ENCODE data around the gene SPHK2.
A peak's percentile ranks its signal among the peaks of the same experiment; 100 is the strongest.
"Not testable (repeated sequence)": the region's sequence is repeated elsewhere in the genome, so short reads cannot be mapped to it uniquely, and the experiment has no call there.

SPHK2 gene

DNA sequence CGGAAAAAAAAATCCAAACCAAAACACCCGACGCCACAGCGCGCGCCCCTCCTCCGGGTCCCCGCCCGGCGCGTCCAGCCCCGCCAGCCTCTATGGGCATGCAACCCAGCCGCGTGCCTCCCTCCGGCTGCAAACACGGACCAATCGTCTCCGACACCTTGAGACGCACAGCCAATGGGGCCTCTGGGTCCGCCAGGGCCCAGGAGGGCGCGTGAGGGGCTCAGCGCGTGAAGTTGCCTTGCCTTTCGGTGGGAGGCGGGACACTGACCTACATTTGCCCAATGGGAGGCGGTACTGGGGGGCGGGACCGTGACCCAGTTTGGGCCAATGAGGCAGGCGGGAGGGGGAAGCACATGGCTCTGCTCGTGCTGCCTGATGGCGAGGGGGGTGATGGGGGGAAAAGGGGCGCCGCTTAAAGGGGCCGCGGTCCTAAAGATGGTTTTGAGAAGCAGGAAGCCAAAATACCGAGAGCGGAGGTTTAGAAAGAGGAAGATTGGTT, 18.2 kb downstream of the SPHK2 start:
- peak; percentile 99 for DNase-seq (ENCODE audit: low read depth)

DNA sequence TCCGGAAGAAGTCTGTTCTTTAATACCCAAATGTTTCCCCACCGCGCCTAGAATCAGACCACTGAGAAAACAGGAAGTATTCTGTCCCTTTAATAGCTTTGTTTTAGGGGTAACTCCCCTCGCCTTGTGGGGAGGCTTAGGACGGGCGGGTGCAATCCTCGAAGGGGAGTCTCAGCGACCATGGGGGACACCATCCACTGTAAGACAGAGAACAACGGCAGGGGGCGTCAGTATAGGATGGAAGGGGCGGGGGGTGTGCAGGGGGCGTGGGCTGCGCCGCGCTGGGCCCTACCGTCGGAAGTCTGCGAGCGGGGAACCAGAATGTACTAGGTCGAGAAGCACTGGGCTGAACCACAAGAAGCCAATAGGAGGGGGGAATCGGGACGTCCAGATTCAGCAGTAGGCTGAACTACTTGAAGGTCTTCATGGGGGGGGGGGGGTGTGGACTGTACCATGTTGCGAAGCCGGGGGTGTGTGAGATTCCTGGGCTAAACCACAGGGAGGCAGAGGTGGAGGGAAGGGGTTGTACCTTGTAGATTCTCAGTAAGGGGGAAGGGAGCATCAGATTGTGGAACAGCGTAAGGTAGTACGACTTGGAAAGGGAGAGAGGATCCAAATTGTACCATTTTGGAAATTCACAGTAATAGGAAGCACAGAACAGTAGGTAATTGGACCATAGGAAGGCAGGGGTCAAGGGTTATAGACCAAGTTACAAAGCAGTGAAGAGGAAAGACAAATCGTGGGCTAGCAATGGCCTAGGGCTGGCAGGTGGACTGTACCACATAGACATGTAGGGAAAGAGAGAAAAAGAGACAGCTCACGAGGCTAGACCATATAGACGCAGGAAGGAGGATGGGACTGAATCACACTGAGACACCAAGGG, 18.9 kb downstream of the SPHK2 start:
- DNase-seq (ENCODE audit: low read depth) = peak; percentile 94

DNA sequence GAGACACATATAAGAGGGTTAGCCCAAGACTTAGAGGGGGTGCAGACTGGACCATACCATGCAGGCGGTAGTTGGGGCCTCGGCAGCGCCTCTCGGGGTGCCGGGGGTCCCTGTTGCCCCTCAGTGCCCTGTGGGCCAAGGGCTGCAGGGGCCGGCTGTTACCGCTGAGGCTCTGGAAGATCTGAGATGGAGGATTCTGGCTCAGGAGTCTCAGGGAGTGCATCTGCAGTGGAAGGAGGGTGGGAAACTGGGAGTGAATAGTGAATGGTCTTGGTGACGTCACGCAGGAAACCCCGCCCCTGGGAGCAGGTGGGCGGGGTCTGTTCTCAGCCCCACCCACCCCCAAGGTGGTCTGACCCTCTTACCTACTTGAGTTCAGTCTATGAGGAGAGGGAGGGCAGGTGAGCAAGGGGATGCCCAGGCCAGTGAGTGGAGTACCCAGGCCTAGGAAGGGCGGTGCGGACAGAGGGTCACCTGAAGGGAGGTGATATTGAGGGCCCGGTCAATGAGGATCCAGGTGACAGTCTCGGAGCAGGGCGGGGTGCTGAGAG, 19.6 kb downstream of the SPHK2 start:
- DNase-seq (ENCODE audit: low read depth) = no peak

DNA sequence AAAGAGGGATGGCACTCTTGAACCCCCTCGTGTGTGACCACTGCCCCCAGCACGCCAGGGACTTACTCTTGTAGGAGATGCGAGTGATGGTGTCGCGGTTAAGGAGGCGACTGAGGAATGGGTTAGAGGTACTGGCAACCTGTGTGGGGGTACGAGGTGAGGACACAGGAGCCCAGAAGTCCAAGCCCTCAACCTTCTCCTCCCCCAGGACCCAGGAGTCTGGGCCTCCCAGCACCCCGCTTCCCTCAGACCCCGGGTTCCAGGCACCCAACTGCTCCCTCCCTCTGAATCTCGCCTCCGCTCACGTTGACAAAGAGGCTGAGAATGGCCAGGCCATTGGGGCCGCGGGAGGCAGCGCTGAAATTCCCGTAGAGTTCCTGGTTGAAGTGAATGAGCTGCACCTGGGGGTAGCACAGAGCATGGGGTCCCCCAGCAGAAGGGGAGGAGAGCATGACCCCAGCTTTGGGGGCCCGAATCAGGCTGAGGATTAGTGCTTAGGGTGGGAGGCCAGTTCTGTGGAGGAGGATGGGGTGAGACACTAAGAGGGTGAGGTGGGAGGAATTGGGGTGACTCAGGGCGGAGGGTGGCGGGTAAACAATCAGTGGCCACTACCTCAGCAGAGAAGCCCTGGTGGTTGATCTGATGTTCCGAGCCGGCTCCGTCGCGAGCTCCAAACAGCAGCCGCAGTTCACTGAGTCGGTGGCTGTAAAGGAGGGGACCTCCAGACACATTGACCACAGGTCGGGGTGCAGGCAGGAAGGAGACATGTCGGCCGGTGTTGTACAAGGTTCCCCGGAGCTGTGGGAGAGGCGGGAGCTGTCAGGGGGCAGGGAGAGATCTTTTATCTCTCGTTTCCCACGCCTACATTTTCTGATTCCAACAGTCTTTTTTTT, 20.4 kb downstream of the SPHK2 start:
- DNase-seq (ENCODE audit: low read depth) = no peak

DNA sequence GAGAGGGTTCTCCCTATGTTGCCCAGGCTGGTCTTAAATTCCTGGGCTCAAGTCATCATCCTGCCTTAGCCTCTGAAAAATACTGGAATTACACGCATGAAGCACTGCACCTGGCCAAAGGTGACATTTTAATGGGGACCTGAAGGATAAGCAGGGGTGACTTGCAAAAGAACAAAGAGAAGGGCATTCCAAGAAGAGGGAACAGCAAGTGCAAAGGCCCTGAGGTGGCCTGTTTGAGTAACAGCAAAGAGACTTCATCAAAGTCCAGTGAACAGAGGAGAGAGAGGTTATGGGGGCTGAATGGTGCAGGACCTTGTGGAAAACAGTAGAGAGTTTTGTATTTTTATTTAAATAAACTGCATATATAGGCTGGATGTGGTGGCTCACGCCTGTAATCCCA, 22.5 kb downstream of the SPHK2 start:
- DNase-seq (ENCODE audit: low read depth) = no peak

DNA sequence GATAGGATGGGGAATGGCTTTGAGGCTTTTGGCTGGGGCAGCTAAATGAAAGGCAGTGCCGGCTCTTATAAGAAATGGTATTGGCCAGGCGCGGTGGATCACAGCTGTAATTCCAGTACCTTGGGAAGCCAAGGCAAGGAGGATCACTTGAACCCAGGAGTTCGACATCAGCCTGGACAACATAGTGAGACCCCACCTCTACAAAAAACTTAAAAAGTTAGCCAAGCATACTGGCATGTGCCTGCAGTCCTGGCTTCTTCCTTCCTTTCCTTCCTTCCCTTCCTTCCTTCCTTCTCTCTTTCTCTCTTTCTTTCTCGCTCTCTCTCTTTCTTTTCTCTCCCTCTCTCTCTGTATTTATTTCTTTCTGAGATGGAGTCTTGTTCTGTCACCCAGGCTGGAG, 23.6 kb downstream of the SPHK2 start:
- no peak for DNase-seq (ENCODE audit: low read depth)

DNA sequence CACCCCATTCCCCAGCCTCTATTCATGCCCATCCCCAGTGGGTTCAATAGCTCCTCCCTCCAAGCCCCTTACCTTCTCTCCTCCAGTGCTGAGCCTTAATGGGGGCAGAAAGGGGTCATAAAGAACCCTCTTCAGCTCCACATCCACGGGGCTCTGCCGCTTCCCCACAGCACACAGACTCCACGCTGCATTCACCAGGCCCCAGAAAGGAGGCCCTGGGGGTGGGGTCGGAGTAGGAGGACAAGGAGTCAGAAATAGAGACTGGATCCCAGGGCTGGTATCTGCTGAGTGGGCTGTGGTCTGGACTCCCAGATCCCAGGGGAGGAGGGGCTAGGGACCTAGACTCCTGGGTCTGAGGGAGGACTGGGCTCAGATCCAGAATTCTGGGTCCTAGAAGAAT, 25.0 kb downstream of the SPHK2 start:
- no peak for DNase-seq (ENCODE audit: low read depth)

DNA sequence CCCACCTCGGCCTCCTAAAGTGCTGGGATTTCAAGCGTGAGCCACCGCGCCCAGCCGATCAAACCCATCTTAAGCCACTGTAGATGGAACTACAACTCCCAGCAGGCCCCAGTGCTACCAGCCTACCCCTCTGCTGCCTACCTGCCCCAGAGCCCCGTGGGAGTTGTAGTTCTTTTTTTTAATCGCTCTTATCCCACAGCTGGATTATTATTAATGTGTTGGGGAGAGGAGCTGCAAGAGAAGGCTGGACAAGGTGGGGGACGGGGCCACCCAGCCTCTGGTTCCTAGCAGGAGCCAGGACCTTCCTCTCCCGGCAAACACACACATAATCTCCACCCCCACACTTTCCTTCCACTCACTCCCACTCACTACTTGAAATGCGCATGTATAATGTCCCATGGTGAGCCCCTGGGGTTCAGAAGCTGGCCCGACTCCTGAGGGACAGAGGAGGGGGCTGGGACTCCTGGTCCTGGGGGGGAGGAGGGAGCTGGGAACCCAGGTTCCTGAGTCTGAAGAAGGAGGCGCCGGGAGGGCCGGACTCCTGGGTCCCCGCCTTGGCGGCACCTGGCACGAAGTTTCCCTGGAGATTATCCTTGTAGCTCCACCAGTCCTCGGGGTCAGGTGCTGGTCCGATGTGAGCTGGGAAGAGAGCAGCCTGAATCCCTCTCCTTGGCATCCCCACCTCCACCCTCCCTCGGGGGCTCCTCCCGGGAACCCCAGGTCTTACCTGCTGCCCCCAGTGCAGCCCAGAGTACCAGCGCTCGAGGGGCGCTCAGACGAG, 25.7 kb downstream of the SPHK2 start:
- peak; percentile 78 for DNase-seq (ENCODE audit: low read depth)

DNA sequence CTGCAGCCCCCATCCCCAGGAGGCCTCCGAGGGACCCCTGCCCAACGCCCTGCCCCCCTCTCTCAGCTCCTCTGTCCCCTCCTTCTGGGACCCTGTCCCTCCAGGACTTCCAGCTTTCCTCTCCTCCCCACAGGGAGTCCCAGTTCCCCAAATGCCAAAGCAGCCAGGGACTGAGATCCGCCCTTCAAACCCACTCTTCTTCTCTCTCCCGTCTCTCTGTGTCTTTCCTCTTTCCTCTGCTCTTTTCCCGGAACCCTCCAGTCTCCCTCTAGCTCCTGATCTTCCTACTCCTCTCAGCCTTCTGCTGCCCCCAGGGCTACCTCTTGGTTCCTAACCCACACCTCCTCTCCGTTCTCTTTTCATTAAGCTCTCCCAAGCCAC, 26.3 kb downstream of the SPHK2 start:
- DNase-seq (ENCODE audit: low read depth) = peak; percentile 32

DNA sequence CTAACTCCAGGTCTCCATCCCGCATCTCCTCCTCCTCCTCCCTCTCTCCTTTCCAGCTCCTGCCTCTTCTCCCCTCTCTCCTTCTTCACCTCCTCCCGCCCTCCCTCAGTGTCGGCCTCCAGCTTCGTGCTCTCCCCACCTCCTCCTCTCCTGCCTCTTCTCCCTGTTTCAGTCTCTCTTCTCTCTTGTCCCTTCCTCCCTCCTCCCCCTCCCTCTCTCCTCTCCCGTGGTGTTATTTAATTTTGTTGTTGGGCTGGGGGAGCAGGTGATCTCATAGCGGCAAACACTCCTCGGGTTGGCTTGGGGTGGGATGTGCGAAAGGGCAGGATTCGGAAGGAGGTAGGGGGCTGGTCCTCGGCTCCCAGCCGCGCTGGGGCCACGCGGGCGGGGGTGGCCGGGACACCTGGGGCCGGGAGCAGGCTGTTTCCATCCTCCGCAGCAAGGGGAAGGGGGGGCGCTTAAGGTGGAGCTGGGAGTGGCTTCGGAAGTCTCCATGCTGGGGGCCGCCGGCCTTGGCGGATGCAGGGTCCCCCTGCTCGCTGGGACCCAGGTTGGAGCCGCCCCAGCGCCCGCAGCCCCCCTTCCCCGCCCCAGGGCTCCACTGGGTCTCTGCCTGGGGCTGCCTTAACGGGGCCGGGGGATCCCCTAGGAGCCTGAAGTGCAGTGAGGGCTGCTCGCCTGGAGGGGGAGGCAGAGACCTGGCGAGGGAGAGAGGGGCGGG, 26.9 kb downstream of the SPHK2 start, which contains the start of gene CA11:
Gene CA11 (minus strand): TSS at position 187 of the 721 bp plus-strand sequence. CDS start 555 bp downstream, outside the sequence.
- peak; percentile 84 for DNase-seq (ENCODE audit: low read depth)

DNA sequence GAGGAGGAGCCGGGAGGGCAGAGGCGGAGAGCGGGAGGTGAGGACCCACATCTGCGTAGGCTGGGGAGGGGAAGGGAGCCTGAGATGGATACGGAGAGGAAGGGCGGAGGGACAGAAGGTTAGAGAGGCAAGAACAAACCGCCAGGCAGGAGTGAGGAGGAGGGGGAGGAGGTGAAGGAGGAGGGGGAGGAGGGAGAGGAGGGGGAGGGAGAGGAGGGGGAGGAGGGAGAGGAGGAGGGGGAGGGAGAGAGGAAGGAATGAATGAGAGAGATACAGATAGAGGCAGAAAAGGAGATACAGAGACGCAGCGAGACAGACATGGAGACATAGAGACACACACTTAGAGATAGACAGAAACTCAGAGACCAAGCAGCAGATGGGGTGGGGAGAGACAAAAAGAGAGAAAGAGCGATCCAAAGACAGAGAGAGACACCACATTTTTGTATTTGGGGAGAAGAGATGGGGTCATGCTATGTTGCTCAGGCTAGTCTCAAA, 27.5 kb downstream of the SPHK2 start:
- DNase-seq (ENCODE audit: low read depth) = no peak

DNA sequence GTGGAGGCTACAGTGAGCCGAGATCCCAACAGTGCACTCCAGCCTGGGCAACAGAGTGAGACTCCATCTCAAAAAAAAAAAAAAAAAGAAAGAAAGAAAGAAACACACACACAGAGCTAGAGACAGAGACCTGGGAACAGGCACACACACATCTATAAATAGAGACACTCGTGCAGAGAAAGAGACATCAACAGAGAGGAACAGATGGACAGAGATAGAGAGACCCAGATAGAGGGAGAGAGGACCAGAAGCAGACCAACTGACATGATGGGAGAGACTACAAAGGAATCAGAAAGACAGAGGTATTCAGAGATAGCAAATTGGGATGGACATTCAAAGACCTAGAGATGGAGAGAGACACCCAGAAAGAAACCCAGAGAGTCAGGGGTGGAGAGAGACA, 28.8 kb downstream of the SPHK2 start:
- no peak for DNase-seq (ENCODE audit: low read depth)

DNA sequence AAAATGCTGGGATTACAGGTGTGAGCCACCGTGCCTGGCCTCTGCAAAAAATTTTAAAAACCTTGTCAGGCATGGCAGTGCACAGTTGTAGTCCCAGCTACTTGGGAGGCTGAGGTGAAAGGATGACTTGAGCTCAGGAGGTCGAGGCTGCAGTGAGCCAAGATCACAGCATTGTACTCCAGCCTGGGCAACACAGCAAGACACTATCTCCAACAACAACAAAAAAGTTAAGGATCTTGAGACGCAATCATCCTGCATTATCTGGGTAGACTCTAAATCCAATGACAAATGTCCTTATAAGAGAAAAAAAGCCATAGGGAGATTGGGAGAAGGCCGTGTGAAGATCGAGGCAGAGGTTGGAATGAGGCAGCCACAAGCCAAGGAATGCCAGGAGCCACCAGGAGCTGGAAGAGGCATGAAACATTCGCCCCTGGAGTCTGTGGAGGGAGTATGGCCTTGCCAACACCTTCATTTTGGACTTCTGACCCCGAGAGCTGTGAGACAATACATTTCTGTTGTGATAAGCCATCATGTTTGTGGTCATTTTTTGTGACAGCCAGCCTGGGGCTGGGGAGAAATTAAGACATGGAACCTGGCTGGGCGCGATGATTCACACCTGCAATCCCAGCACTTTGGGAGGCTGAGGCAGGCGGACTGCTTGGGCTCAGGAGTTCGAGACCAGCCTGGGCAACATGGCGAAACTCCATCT, 31.8 kb downstream of the SPHK2 start:
- DNase-seq (ENCODE audit: low read depth) = no peak

DNA sequence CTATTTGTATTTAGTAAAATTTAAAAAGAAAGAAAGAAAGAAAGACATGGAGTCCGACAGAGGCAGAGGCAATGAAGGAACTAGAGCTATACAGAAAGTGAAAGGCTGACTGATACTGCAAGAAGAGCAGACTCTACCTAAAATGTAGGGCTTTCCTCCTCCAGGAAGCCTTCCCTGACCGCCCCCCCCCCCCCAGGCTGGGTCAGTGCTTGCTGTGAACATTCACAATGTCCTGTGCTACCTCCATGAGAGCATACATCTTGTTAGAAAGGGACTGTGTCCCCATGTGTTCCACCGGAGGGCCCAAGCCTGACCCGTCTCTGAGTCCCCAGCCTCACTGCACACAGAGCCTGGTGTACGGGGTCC, 32.4 kb downstream of the SPHK2 start:
- no peak for DNase-seq (ENCODE audit: low read depth)

DNA sequence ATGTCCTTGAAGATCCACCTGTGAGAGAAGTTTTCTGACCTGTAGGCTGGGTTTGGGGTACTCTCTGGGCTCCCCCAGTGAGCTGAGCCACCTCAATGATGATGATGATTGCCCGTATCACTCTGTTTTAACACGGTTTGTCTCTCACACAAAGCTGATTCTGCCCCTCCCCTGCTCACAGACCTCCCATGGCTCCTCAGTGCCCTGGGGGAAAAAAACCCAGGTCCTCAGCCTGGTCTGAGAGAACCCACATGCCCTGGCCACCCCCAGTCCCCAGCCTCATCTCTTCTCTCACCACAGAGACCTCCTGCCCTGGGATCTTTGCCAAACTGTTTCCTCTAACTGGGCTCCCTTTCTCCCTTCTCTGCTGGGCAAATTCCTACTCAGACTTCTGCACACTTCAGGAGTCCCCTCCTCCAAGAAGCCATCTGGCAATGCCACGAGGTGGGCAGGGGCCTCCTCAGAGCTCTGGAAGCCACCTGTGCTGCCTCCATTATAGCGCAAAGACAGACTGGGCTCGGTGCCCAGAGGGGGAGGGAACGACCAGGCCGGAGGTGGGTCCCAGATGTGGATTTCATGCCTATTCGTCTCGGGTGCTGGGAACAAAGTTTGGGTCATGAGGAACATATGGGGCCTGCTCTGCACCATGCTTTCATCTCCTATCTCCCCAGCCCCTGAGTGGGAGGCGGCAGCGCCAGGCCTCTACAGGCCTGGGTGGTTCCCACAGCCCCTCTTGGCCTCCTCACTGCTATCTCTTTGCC, 35.2 kb downstream of the SPHK2 start:
- DNase-seq (ENCODE audit: low read depth) = no peak

DNA sequence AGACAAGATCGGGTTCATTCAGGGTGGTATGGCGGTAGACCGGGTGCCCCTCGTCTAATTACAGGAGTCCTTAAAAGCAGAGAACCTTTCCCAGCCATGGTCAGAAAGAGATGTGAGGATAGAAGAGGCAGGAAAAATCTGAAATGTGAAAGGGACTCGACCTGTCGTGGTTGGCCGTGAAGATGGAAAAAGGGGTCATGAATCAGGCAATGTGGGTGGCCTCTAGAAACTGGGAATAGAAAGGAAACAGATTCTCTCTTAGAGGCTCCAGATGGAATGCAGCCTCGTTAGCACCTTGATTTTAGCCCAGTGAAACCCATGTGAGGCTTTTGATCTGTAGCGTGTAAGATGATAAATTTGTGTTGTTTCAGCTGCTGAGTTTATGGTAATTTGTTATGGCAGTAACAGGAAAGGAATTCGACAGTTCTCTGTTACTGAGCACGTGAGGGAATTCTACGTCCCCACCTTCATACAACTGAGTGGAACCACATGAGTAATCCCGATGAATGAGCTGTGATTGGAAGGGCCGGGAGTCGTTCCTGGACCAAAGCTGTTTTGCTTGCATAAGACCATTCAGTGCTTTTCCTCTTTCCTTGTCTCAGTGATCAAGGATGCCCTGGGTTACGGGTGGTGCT, 37.7 kb downstream of the SPHK2 start:
- peak; percentile 90 for DNase-seq (ENCODE audit: low read depth)

DNA sequence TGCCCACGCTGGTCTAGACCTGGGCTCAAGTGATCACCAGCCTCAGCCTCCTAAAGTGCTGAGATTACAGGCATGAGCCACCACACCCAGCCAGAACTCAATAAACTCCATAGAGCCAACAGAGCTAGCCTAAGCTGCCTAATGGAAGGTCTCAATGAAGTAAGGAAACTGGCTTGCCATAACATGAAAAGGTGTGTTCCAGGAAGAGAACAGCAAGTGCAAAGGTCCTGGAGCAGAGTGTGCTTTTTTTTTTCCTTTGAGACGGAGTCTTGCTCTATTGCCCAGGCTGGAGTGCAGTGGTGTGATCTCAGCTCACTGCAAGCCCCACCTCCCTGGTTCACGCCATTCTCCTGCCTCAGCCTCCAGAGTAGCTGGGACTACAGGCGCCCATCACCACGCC, 38.5 kb downstream of the SPHK2 start:
- DNase-seq (ENCODE audit: low read depth) = not testable (repeated sequence)

DNA sequence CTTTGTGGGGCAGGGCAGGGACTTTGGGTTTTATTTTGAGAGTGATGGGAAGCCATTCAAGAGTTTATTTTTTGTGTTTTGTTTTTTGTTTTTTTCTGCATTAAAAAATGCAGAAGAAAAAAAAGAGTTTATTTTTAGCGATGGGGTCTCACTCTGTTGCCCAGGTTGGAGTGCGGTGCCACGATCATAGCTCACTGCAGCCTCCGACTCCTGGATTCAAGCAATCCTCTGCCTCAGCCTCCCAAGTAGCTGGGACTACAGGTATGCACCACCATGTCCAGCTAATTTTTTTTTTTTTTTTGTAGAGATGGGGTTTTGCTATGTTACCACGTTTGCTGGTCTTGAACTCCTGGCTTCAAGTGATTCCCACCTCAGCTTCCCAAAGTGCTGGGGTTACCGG, 39.2 kb downstream of the SPHK2 start:
- no peak for DNase-seq (ENCODE audit: low read depth)

DNA sequence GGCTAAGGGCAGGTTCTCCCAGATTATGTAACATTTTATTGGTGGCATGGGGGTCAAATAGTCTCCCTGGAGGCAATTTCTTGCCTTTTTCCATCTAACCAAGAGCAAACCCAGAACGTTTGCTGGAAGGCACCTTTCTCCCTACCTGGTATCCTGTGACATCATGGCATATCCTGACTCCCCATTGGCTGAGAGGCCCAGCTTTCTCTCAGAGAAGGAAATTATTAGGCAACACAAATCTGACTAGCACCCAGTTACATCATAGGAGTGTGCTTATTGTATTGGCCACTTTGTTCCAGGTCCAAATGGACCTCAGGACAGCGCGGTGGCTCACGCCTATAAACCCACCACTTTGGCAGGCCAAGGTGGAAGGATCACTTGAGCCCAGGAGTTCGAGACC, 40.5 kb downstream of the SPHK2 start:
- DNase-seq (ENCODE audit: low read depth) = no peak
